Activated naive CD4-positive, alpha-beta T cell treated with anti-CD3 and anti-CD28 coated beads, Interleukin-2, amount 50 U/mL, for 24 hours (primary cell): ENCODE results near the gene WDR45B.

Source experiments
- H3K27ac Mint-ChIP-seq: one replicate; pipeline ENCODE4 v1.8.0; 2021; ENCODE audit warnings: mild to moderate bottlenecking, mixed read lengths
- H3K27me3 Mint-ChIP-seq: one replicate; pipeline ENCODE4 v1.8.0; 2021; ENCODE audit warnings: mixed read lengths
- H3K36me3 Mint-ChIP-seq: one replicate; pipeline ENCODE4 v1.8.0; 2021; ENCODE audit warnings: mixed read lengths
- H3K4me1 Mint-ChIP-seq: one replicate; pipeline ENCODE4 v1.8.0; 2021; ENCODE audit warnings: mixed read lengths
- H3K4me3 Mint-ChIP-seq: one replicate; pipeline ENCODE4 v1.8.0; 2021; ENCODE audit warnings: mild to moderate bottlenecking, mixed read lengths
- H3K9me3 Mint-ChIP-seq: one replicate; pipeline ENCODE4 v1.8.0; 2021; ENCODE audit warnings: mixed read lengths

WDR45B gene

GRCh38 chr17:82653651-82654528 is 5.6 kb upstream of the WDR45B start:
- H3K9me3 Mint-ChIP-seq, result no peaks in the 10 kb centered on the region
- peaks cover 4% of the 10 kb centered on the region for H3K4me1 Mint-ChIP-seq
- no peak overlapping the region for H3K4me3 Mint-ChIP-seq
- peaks cover 4% of the 10 kb centered on the region for H3K36me3 Mint-ChIP-seq
- H3K27me3 Mint-ChIP-seq, result no peaks in the 10 kb centered on the region
- H3K27ac Mint-ChIP-seq, result no peak overlapping the region

DNA sequence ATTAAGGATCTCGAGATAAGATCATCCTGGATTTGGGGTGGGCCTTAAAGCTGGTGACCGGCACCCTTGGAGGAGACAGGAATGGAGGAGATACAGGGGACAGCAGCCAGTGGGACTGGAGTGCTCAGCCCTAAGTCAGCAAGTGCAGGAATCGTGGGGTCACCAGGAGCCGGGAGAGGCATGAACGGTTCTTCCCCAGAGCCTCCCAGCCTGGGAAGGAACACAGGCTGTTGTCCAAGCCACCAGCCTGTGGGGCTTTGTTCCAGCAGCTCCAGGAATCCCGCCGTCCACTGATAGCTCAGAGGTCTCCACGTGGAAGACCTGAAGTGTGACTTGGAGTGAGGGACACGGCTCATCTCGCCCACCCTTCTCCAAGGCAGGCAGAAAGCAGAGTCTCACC is 2.5 kb upstream of the WDR45B start:
- Mint-ChIP-seq H3K27ac (no peak overlapping the region), H3K4me3 (no peak overlapping the region), H3K4me1 (peaks cover 16% of the 10 kb centered on the region), H3K27me3 (no peaks in the 10 kb centered on the region), H3K9me3 (no peaks in the 10 kb centered on the region), H3K36me3 (no peaks in the 10 kb centered on the region)

DNA sequence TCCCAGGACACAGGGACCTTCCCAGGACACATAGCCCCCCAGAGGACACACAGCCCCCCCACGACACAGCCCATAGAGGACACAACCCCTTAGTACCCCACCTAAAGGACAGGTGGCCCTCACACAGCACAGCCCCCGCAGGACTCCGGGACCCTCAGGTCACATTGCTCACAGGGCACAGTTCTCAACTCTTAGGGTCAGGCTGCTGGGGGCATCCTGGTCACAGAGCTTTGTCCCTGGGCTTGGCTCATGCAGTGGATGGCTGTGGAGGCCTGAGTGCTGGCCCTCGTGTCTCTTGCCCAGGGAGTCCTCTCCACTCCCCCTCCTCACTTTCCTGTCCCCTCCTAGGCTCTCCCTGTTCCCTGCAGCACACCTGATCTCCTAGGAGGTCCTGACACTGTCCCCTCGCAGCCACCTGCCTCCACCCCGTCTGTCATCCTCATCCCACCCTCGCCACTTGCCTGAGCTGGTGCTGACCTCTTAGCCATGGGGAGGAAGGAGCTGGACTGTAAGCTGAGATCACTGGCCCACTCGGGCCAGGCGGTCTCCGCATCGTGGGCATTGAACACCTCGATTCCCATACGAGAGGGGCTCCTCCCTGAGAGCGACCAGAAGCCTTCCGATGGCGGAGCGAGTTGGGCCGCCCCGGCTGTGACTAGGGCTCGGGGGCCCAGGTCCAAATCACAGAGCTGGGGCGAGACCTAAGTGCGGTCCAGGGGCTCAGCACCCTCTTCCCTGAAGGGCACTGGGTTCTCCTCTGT is 1.4 kb upstream of the WDR45B start:
- H3K4me3 Mint-ChIP-seq, result peak overlapping the region; percentile 36
- no peaks in the 10 kb centered on the region for H3K36me3 Mint-ChIP-seq
- H3K27me3 Mint-ChIP-seq, result no peaks in the 10 kb centered on the region
- peak overlapping the region; percentile 77 for H3K27ac Mint-ChIP-seq
- H3K9me3 Mint-ChIP-seq, result no peaks in the 10 kb centered on the region
- peaks cover 23% of the 10 kb centered on the region for H3K4me1 Mint-ChIP-seq

- Mint-ChIP-seq H3K4me3 (no peak overlapping the region), H3K36me3 (no peaks in the 10 kb centered on the region), H3K27ac (no peak overlapping the region), H3K4me1 (peaks cover 25% of the 10 kb centered on the region), H3K27me3 (no peaks in the 10 kb centered on the region), H3K9me3 (no peaks in the 10 kb centered on the region)
Observed at GRCh38 chr17:82648742-82649331, 593 bp upstream of the WDR45B start.

- no peaks in the 10 kb centered on the region for H3K9me3 Mint-ChIP-seq
- no peaks in the 10 kb centered on the region for H3K27me3 Mint-ChIP-seq
- peak overlapping the region; percentile 87 for H3K4me3 Mint-ChIP-seq
- H3K36me3 Mint-ChIP-seq, result no peaks in the 10 kb centered on the region
- H3K4me1 Mint-ChIP-seq, result peaks cover 29% of the 10 kb centered on the region
- H3K27ac Mint-ChIP-seq, result peak overlapping the region; percentile 74
Observed at GRCh38 chr17:82647593-82648164, 565 bp downstream of the WDR45B start.

- Mint-ChIP-seq H3K4me1 (peaks cover 32% of the 10 kb centered on the region), H3K27ac (no peak overlapping the region), H3K36me3 (peaks cover 2% of the 10 kb centered on the region), H3K9me3 (no peaks in the 10 kb centered on the region), H3K27me3 (no peaks in the 10 kb centered on the region), H3K4me3 (peak overlapping the region; percentile 87)
Observed at GRCh38 chr17:82645516-82645915, 2.7 kb downstream of the WDR45B start.

DNA sequence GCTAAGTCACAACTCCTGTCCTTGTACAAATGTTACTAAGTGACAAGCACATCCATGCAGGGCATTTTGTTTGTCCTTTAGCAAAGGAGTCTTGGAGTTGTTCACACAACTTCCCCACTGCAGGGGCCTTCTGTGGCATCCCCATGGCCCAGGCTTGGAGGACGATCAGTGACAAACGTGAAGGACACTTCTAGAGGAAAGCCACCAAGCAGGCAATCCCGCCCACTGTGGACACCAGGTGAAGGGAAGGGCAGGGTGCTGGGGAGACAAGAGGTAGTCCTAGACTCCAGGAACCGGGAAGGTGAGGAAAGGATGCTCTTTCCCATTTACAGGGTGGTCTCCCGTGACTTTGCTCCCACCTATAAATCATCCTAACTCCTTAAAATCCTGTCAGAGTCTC is 4.1 kb downstream of the WDR45B start:
- no peaks in the 10 kb centered on the region for H3K27me3 Mint-ChIP-seq
- H3K4me3 Mint-ChIP-seq, result no peak overlapping the region
- no peaks in the 10 kb centered on the region for H3K9me3 Mint-ChIP-seq
- H3K27ac Mint-ChIP-seq, result no peak overlapping the region
- peaks cover 34% of the 10 kb centered on the region for H3K4me1 Mint-ChIP-seq
- peaks cover 2% of the 10 kb centered on the region for H3K36me3 Mint-ChIP-seq

- no peak overlapping the region for H3K27ac Mint-ChIP-seq
- no peaks in the 10 kb centered on the region for H3K27me3 Mint-ChIP-seq
- H3K9me3 Mint-ChIP-seq, result no peaks in the 10 kb centered on the region
- H3K4me3 Mint-ChIP-seq, result no peak overlapping the region
- peaks cover 9% of the 10 kb centered on the region for H3K36me3 Mint-ChIP-seq
- peaks cover 44% of the 10 kb centered on the region for H3K4me1 Mint-ChIP-seq
Observed at GRCh38 chr17:82642022-82642421, 6.2 kb downstream of the WDR45B start.

DNA sequence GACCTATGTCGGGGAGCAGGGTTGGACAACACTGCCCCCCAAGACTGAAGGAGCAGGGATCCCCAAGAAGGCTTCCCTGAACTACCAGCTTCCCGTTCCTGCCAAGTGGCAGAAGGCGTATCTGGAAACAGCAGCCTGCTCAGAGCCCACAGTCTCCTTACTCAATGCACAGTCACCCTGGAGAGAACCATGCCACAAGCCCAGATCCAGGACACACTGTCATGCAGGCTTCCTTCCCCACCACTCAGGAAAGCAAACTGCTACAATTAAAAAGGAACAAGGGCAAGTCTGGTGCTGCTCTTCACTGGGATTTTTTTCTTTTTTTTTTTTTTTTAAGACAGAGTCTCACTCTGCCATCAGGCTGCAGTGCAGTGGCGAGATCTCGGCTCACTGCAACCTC is 8.2 kb downstream of the WDR45B start:
- Mint-ChIP-seq H3K4me1 (peaks cover 36% of the 10 kb centered on the region), H3K27ac (no peak overlapping the region), H3K4me3 (no peak overlapping the region), H3K36me3 (peaks cover 13% of the 10 kb centered on the region), H3K9me3 (no peaks in the 10 kb centered on the region), H3K27me3 (no peaks in the 10 kb centered on the region)

DNA sequence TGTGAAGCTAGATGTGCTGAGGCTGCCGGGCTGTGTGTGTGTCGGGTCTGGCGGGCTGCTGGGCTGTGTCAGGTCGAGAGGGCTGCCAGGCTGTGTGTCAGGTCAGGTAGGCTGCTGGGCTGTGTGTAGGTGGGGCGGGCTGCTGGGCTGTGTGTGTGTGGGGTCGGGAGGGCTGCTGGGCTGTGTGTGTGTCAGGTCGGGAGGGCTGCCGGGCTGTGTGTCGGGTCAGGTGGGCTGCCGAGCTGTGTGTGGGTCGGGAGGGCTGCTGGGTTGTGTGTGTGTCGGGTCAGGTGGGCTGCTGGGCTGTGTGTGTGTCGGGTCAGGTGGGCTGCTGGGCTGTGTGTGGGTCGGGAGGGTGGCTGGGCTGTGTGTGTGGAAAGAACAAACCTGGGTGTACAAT is 8.6 kb downstream of the WDR45B start:
- H3K9me3 Mint-ChIP-seq, result no peaks in the 10 kb centered on the region
- H3K4me1 Mint-ChIP-seq, result peaks cover 40% of the 10 kb centered on the region
- no peaks in the 10 kb centered on the region for H3K27me3 Mint-ChIP-seq
- peaks cover 15% of the 10 kb centered on the region for H3K36me3 Mint-ChIP-seq
- no peak overlapping the region for H3K27ac Mint-ChIP-seq
- no peak overlapping the region for H3K4me3 Mint-ChIP-seq

- Mint-ChIP-seq H3K36me3 (peaks cover 16% of the 10 kb centered on the region), H3K9me3 (no peaks in the 10 kb centered on the region), H3K4me1 (peaks cover 44% of the 10 kb centered on the region), H3K27me3 (no peaks in the 10 kb centered on the region), H3K4me3 (no peak overlapping the region), H3K27ac (no peak overlapping the region)
Observed at GRCh38 chr17:82638183-82638773, 10.0 kb downstream of the WDR45B start.

DNA sequence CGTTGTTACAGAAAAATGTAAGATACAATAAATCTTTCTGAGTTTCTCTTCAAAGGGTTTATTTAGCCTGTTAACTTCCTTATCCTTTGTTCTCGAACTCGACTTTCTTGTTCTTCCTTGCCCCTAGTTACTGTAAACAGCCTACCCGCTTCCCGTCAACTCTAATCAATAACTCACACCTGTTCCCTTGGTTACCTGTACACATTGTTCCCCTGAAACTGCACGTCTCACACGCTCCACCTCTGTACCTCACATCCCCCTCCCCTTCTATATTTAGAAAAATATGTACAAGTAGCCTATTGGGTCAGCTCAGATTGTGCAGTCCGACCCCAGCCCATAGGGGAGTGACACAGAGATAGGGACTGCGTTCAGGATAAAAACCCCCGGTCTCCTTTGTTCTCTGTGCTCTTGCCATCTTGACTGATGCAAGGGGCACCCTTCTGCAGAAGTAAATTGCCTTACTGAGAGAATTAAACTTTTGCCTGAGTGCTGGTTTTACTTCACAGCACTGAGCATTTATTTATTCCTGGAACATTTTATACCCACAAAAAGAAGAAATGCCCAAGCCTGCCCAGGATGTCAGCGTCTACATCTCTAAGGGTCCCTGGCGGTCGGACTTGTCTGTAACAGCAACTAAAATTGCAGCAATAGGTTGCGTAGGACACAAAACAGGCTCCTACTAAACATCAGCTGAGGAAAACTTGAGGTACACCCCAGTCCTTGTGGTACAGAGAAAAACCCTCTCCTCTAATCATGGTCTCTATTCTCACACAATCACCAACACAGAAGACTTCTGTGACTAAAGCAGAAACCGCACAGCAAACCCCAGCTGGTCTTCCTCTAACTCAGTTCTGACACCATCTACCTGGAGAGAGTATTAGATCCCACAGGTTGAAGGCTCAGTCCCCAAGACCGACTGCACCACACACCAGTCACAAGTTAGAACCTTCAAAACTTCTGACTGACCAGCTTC is 11.3 kb downstream of the WDR45B start:
- no peak overlapping the region for H3K4me3 Mint-ChIP-seq
- H3K9me3 Mint-ChIP-seq, result no peaks in the 10 kb centered on the region
- peaks cover 43% of the 10 kb centered on the region for H3K4me1 Mint-ChIP-seq
- peaks cover 14% of the 10 kb centered on the region for H3K36me3 Mint-ChIP-seq
- H3K27ac Mint-ChIP-seq, result no peak overlapping the region
- H3K27me3 Mint-ChIP-seq, result no peaks in the 10 kb centered on the region

DNA sequence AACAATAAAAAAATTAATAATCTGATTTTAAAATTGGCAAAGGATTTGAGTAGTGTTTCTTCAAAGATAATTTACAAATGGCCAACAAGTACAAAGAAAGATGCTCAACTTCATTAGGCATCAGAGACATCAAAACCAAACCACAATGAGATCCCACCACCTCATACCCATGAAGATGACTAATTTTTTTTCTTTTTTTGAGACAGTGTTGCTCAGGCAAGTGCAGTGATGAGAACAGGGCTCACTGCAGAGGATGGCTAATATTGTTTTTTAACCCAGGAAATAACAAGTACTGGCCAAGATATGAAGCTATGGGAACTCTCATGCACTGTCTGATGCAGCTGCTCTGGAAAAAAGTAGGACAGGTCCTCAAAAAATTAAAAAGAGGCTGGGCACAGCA is 14.9 kb downstream of the WDR45B start:
- Mint-ChIP-seq H3K36me3 (peaks cover 20% of the 10 kb centered on the region), H3K4me3 (no peak overlapping the region), H3K27me3 (no peaks in the 10 kb centered on the region), H3K4me1 (peaks cover 40% of the 10 kb centered on the region), H3K27ac (no peak overlapping the region), H3K9me3 (no peaks in the 10 kb centered on the region)

DNA sequence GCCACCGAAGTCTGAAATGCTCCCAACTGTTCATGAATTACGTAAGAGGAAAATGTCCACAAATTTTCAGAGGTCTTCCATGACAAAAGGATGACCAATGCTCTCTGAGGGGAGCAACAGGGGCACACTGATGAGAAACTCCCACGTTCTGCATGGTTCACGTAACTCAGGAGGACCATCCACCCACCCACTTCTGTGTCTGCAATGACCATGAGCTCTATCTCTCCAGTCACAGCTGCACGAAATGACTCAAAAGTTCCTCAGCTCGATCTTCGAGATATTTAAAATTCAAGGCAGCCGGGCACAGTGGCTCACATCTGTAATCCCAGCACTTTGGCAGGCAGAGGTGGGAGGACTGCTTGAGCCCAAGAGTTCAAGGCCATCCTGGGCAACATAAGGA is 15.8 kb downstream of the WDR45B start:
- H3K9me3 Mint-ChIP-seq, result no peaks in the 10 kb centered on the region
- no peak overlapping the region for H3K27ac Mint-ChIP-seq
- H3K4me3 Mint-ChIP-seq, result no peak overlapping the region
- no peaks in the 10 kb centered on the region for H3K27me3 Mint-ChIP-seq
- H3K4me1 Mint-ChIP-seq, result peaks cover 36% of the 10 kb centered on the region
- peaks cover 20% of the 10 kb centered on the region for H3K36me3 Mint-ChIP-seq
